Astrocyte of the hippocampus (primary cell): ENCODE data around the gene SLC46A2.
A peak's percentile ranks its signal among the peaks of the same experiment; 100 is the strongest.

Experiments used
- DNase-seq: peaks from one replicate; pipeline ENCODE4 v3.0.0; 2011; ENCODE audit warnings: low read depth, low spot score

SLC46A2 gene

DNA sequence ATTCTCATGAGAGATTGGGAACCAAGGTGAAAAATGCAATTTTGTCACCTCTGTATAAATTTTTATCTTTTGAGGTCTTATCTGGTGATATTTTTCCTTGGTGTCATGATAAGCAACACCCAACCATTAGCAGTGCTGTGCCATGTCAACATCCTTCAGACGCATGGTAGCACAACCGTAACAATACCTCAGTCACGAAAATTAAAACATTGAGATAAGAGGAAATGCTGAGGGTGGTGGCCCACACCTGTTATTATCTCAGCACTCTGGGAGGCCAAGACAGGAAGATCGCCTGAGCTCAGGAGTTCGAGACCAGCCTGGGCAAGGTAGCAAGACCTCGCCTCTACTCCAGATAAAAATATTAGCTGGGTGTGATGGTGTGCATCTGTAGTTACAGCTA lies 32.7 kb downstream of the SLC46A2 start:
- no peak for DNase-seq

DNA sequence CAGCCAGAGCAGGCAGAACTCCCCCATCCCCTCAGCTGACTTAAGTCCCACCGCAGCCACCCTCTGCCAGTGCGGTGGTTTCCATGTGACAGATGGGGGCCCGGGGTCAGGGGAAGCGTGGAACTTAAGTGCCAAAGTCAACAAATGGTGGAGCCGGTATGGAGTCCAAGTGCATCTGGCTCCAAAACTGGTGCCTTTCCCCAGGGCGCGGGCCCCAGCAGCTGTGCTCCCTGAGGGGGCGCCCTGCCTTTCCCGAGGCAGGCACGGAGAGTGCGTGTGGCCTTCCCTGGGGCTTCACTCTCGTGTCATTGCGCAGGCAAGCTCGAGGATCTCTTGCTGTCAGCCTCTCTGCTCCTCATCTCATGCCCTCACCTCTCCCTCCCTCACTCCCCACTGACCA lies 33.8 kb downstream of the SLC46A2 start:
- DNase-seq = no peak

DNA sequence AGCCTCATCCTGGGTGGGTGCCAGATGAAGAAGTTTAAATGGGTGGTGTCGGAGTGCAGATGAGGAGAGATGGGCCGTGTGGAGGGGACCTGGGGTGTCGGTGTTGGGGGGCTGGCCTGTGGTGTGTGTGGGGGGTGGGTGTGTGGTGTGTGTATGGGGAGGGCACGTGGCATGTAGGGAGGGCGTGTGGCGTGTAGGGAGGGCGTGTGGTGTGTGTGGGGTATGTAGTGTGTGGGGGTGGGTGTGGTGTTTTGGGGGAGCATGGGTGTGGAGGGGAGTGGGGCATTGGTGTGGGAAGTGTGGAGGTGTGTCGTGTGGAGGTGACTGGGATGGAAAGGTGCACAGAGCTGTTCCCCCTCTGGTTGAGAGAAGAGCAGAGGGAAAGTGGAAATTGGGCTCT lies 34.5 kb downstream of the SLC46A2 start:
- no peak for DNase-seq

DNA sequence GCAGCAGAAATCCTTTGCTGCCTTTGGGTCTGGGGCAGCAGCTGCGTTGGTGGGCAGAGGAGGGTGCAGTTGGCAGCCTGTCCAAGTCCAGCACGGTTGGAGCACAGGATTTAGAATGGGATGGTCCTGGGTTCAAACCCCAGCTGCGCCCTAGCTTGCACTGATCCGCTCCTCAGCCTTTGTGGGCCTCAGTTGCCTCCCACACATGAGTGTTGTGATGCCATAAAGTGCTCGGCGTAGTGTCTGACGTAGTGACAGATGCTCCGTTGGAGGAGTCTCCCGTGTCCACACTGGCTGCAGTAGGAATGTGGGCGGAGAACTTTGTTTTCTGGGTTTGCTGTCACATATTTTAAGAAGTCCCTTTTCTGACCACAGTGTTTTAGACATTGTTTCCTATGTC lies 36.0 kb downstream of the SLC46A2 start:
- no peak for DNase-seq

DNA sequence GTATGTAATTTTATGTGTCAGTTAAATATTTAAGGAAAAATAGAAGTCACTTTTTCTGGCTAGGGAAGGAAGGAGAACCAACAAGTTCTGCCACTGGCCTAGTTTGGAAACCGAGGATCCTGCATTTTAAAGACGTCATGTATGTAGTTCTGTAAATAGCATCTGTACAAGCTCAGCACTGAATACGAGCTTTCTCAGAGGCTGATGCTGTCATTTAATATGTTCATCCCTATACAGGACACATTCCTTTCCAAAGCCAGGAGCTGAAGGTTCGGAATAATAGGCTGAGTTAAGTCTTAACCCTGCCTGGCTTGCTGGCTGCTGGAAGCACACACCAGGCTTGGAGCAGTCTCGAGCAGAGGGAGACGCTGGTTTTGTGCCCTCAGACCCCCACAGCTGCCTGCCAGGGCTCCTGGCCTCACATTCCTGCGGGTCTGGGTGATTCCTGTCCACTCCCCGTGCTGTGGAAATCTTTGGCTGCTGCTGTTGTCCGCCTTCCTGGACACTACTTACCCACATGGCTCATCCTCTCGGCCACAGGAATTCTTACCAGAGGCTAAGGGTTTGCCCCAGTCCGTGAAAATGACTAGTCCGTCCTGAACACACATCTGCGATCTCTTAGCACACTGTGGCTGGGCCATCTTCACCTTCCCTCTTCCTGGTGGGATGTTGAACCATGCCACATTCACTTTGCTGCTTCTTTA lies 36.6 kb downstream of the SLC46A2 start:
- DNase-seq = no peak

DNA sequence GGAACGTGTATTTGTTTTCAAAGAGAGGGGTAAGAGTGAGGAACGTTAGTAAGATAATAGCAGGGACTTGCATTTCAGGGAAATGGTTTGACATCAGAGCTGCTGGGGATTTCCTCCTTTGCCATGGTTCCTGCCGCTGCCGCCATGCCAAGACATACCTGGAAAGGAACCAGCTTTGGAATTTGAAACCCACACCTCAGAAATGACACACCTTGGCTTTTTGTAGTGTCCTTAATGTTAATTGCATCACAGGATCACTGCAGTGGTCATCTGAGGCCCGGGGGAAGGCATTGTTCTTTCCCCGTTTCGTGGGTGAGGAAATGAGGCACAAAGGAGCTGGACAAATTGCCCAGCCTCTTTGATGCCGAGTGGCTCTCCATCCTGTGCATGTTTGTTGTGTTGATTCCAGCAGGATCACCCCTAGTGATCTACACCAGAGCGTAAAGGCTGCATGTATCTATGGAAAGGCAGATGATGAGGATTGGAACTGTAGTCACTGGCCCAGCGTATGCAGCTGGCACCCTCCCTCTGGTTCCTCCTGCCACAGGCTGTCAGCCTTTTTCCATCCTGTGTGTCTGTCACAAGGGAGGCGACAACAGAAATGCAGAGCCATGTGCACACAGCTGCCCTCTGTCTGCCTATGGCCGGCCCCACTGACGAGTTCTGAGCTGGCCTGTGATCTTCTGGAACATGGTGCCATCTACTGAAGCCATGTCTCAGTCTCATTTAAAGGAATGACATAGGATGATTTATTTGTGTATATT lies 37.8 kb downstream of the SLC46A2 start:
- DNase-seq = no peak

DNA sequence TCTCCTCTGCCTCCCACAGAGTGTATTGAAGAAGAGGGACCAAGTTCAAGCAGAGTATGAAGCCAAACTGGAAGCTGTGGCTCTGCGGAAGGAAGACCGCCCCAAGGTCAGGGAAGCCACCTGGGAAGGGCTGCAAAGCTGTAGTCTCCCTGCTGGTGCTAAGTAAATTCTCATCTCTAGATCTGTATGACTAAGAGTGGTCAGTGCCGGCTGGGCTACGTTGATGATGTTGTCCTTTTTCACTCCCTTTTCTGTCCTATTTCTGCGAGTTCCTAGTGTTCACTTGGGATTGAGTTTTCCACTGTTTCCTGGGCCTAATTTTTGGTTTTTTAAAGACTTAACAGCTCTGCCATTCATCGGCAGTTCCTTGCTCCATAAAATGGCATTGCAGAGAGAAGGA lies 39.8 kb downstream of the SLC46A2 start:
- no peak for DNase-seq

DNA sequence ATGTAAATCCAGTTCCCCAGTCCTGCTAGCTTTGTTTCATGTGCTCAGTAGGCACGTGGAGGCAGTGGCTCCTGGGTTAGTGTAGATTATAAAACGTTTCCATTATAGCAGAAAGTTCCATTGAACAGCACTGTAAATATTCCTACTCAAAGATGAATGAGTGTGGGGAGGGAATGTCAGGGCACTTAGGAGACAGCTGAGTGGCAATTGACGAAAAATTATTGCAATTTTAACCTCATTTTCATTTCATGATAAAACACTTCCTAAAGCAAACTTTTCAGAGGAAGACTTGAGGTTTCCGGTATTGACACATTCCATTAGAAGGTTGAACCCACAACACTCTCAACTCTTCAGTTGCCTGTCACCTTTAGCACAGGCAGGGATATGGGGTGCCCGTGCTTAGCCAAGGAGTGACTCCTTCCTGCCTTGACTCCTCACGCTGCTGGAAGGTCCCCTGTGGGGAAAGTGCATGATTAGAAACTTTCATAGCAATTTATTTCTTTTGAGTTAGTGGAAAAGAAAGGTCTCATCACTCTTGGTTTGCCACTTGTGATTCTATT lies 41.2 kb downstream of the SLC46A2 start:
- DNase-seq = no peak

DNA sequence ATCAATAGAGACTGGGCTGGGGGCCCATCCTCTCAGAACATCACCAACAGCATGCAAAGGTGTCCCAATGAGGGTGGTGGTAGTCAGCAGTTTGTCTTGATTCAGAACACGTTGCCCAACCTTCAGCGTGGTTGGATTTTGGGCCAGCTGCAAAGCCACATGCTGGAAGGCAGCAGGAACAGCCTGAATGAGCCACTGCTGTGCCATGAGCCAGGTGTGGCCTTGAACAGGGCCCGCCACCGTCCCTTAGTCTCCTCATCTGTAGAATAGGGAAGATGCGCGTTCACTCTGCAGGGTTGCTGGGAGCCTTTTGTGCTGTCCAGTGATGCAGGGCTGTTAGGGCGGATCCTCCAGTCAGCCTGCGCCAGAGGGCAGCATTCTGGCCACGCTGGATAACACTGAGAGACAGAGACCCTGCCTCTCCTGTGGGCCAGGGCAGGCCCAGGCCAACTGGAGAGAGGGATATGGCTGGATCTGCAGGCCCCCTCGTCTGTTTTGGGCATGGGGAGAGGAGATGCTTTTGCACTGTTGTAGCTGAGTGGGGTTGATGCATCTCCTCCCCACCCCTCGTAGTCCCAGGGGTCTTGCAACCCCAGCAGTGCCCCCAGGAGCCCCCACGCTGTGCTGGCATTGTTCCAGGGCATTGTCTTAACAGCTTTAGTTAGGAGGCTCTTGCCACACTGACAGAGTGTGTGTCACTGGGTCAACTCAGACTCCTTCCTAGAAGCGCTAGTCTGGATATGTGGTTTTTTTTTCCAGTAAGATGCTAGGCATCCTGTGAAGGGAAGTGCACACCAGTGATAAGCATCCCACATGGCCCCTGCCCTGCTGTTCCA lies 42.1 kb downstream of the SLC46A2 start:
- no peak for DNase-seq

DNA sequence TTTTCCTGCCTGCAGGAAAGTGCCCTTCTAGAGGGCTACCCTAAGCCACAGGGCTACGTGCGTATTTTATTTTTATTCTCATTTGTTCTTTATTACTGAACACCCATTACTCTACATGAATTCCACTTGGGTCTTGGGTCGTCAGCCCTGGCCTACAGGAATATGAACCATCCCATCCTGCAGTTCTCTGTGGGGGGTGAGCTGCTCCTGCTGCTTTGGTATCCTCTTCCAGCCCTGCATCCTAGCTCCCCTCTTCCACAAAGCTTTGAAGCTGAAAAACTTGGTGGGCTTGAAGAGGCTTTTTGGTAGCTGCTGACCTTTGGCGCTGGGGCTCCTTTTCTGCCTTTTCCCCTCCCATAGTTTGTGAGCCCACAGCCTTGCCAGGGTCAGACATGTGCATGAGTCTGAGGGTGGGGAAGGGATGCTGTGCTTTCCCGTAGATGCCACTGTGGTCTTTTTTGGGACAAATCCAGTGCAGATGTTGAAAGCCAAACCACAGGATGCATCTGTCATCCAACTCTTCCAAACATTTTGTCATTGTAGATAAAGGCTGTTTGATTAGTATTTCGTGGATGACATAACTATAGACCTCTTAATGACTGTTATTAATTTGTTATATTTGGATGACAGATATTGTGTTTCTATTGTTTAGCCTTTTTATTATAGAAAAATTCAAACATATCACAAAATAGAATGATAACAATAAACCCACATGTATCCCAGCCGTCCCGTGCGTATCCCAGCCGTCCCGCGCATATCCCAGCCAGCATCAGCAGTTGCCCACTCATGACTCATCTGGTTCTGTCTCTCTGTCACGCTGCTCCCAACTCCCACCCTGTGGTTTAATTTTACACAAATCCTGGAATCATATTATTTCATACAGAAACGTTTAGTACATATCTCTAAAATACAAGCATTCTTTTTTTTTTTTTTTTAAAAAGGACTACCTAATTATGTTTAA lies 43.9 kb downstream of the SLC46A2 start:
- peak; percentile 15 for DNase-seq

DNA sequence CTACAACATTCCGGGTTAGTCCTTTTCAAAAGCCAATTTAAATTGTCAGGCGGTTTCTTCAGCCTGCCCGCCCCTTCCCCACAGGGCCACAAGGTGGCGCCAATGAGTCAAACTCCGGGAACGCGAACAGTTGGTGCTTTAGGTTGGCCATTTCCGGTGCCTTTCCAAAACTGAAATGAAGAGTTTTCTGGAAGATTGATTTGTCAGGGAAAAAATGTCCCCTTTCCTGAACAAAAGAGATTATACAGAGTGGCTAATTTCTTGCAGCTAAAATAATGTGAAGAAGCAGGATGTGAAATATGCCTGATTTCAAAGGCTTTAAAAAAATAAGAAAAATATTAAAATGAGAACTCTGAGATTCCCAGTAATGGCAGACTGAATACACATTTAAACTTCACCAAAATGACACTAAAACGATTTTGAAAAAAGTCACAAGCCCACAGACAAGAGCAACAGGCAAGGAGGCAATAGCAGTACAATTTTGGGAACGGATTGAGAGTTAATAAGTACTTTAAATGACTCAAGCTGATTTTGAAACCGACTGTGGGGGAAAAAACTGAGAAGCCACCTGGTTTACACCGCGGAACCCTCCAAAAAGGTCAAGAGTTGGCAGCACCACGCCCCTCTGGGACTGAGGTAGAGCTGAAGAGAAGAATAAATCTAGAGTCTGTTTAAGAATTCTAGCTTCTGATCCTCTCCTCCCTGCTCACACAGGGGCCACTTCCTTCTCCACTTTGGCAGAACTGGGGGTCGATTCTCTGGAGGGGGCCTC lies 45.7 kb downstream of the SLC46A2 start:
- peak; percentile 84 for DNase-seq

DNA sequence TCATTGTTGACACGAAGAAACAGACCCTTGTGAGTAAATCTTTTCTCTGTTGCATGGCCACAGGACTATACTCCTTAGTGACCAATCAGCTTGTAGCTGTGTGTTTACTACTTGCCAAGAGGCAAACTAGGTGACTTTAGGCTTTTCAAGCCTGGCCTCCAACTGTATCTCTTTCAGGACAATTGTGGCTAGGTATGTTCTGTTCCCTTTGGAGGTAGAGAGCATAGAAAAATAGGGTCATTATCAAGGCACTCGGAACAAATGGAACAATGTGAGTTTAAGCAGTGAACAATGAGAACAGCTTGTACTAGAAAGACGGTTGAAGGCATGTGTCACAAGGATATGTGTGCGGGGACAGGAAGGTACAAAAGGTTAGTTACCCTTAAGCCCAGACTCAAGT lies 48.1 kb downstream of the SLC46A2 start:
- DNase-seq = no peak

DNA sequence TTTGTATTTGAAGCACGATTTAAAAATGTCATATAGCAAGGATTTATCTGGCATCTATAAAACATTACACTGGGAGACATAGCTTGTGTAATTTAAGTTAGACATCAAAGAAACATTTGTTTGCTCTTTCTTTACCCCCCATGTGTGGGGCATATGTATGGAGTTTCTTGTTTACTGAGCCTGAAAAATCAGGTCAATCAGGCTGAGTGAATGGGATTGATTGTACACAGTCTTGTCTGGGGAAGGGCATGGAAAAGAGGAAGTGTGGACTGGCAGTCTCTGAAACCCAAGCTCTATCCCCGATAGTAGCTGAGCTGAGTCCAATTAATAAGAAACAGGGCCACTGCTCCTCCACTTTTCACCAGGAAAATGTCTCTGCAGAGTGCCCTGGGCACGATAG lies 49.4 kb downstream of the SLC46A2 start:
- no peak for DNase-seq

DNA sequence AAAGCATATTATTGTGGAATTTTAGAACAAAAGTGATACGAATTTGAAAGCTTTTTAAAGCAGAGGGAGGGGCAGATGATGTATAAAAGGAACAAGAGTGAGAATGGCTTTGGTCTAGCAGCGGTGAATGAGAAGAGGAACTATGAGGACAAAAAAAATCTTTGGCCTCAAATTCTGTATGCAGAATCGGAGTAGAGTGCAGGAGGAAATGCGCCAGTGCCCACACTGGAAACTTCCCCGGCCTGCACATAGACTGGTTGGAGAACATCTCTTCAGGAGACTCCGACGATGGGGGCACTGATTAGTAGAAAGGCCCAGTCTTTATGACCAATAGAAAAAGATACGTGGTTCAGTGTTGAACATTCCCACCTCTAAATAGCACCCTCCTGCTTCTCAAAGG lies 51.3 kb downstream of the SLC46A2 start:
- no peak for DNase-seq

DNA sequence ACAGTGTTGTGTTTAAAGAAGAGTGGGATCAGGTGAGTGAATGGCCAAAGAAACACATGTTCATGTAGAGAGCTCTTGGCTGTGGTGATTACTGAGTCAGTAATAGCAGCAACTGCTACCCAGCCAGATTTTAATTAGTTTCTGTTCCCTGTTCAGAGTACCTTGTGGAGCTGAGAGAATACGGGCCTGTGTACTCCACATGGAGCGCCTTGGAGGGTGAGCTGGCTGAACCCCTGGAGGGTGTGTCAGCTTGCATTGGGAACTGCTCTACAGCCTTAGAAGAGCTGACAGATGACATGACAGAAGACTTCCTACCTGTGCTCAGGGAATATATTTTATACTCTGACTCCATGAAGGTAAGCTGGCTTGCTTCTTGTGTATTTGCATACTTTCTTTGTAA lies 52.3 kb downstream of the SLC46A2 start:
- no peak for DNase-seq

DNA sequence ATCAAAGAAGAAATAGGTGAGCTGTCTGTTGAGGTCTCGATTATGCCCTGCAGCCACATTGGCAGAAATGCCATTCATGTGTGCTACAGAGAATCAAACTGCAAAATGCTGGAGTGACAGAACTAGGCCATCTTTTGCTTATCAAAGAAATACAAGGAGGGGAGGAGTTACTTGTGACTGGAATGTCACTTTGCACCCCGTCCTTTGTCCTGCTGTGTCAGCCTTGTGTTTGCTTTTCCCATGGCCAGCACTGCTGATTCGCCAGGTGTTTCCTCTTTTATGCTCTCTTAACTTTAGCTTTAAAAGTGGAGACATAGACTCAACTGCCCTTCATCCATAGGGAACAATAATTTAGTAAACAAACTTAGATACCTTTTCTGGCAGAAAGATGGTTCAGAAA lies 54.3 kb downstream of the SLC46A2 start:
- no peak for DNase-seq

DNA sequence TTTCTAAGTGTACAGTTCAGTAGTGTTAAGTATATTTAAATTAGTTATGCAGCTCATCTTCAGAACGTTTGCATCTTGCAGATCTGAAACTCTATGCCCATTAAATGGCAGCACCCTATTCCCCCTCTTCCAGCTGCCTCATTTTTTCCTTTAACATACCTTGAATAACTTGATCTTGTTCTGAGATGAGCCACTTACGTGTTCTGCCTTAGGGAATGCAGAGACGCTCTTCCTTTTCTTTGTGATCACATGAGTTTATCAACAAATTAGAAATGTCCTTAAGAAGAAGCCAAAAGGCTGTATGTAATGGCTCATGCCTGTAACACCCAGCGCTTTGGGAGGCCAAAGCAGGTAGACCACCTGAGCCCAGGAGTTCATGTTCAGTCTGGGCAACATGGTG lies 57.6 kb downstream of the SLC46A2 start:
- DNase-seq = no peak

DNA sequence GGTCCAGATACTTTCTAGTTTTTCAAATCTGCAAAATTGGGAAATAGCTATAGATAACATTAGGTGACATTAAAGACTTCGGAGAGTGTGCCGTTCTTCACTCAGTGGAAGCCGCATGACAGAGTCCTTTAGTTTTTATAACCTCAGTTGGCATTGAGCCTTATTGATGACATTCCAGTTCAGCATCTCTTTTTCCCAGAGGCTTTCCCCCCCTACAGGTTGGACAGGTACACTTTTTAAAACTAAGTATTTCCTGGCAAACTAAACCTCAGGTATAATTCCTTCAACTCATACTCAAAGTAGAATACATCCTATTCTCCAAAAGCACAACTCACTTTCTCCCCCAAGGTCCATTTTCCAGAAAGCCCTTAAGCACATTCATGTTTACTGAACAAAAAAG lies 58.7 kb downstream of the SLC46A2 start:
- no peak for DNase-seq

DNA sequence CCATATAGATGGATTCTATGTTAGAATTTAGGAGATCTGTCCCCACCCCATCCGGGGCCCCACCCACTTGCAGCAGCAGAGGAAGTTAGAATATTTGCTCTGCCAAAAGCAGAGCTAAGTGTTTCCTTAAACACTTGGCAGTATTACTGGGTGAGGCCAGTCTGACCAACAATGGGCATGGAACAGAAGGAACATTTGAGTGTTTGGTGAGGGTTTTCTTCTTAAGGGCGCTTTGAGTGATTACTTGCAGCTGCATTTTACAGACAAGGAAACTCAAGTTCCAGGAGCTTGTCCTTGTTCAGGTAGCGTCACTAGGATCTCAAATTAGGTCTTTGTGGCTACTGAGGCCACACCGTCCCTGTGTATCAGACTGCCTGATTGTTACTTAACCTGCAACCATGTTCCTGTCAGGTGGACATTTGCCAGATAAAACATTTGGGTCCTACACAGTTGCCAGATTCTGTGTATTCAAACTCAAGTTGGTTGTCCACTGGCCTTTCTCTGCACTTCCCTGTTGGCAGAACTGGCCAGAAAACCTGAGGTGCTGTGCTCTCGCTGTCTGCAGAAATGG lies 59.3 kb downstream of the SLC46A2 start:
- peak; percentile 29 for DNase-seq
